ENCODE measurements around the gene LYZL6.

DNA sequence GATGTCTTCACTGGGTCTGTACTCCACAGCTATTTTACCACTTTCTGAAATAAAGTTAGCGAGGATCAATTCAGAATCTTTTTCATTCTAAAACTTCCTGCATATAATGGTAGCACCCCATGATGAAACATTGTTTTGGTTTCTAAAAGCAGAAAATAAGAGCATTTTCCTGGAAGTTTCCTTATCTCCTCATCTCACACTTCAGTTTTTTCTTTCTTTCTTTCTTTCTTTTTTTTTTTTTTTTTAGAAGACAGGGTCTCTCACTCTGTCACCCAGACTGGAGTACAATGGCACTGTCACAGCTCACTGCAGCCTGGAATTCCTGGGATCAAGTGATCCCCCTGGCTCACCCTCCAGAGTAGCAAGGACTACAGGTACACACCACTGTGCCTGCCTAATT, 23.3 kb downstream of the LYZL6 start:
- no peak for TF ChIP-seq POLR2A (IDR thresholded peaks at IDR 0.05)
- TF ChIP-seq, protein P1, sequence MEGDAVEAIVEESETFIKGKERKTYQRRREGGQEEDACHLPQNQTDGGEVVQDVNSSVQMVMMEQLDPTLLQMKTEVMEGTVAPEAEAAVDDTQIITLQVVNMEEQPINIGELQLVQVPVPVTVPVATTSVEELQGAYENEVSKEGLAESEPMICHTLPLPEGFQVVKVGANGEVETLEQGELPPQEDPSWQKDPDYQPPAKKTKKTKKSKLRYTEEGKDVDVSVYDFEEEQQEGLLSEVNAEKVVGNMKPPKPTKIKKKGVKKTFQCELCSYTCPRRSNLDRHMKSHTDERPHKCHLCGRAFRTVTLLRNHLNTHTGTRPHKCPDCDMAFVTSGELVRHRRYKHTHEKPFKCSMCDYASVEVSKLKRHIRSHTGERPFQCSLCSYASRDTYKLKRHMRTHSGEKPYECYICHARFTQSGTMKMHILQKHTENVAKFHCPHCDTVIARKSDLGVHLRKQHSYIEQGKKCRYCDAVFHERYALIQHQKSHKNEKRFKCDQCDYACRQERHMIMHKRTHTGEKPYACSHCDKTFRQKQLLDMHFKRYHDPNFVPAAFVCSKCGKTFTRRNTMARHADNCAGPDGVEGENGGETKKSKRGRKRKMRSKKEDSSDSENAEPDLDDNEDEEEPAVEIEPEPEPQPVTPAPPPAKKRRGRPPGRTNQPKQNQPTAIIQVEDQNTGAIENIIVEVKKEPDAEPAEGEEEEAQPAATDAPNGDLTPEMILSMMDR (IDR thresholded peaks at IDR 0.05) = no peak

All from thyroid gland (tissue), 4 donors.